DOHH2 (cell line): Measurements from ENCODE around the gene MARK4.

Experiments used
- CTCF ChIP-seq: fragments of 200-600 bp; sonication (generic); IDR thresholded peaks from one replicate; pipeline ENCODE4 v1.5.1; 2014; ENCODE audit warnings: antibody characterized with exemption, mild to moderate bottlenecking, low read depth, low read length; ENCODE audit not compliant: poor library complexity, severe bottlenecking
- EZH2phosphoT487 ChIP-seq: fragments of 200-600 bp; sonication (generic); IDR thresholded peaks from 2 replicates; pipeline ENCODE4 v1.6.1; 2017; ENCODE audit warnings: borderline replicate concordance, mild to moderate bottlenecking, antibody characterized with exemption, low read length, moderate library complexity, mixed read lengths

- no peak for TF ChIP-seq CTCF
- no peak for TF ChIP-seq EZH2phosphoT487
Measured at GRCh38 chr19:45339629-45340028, 88.6 kb downstream of the MARK4 start.
